ENCODE measurements around the gene COX7A2. TPM values are rescaled to one million over a fixed set of nuclear protein-coding genes. Genes with fewer than 3 reads are reported as not detected.

The COX7A2 gene
- total and polyA plus RNA-seq, 10 of the 15 experiments (the other 5 are each of a cell fraction or from before 2014, with no cell fraction given) = 199 to 1,834 (median 576) TPM

- FAIRE-seq = no peak
- H4K20me1 ChIP-seq (ENCODE audit: control insufficient read depth, insufficient read depth) = no peaks in the 10 kb centered on the region
- DNase-seq (ENCODE audit: low read depth, low spot score) = no peak
- ChIA-PET SMC1A (ENCODE audit: uncharacterized antibody, unreplicated experiment) (interaction anchor here (1.2 kb wide), 1 partner anchor 11 kb away, joined by 8 read pairs; no protein-coding TSS in a partner anchor), POLR2A (no interaction called here), RAD21 (ENCODE audit: unreplicated experiment) (interaction anchor here (1.5 kb wide), 1 partner anchor 10 kb away, joined by 4 read pairs; no protein-coding TSS in a partner anchor), CTCF (interaction anchor here (0.6 to 2.6 kb wide), 5 partner anchors 9 to 1480 kb away, joined by 3 to 37 read pairs (median 7); no protein-coding TSS in a partner anchor)
- H2AFZ ChIP-seq (ENCODE audit: control insufficient read depth, low read depth, low read length) = no peak overlapping the region
- H3K27me3 ChIP-seq (replicated peaks in 1 of 2; ENCODE audit: control insufficient read depth in 2 of 2, insufficient read depth in 2 of 2, low read length in 1 of 2) = no peaks in the 10 kb centered on the region; a peak in 1 of 4 replicates
- WGBS (ENCODE audit: insufficient coverage, insufficient replicate concordance, low lambda C conversion rate, missing lambda C conversion rate) = 0% methylated on average over 3 of the region's 3 CpGs
- no peaks in the 10 kb centered on the region for H3K9me3 ChIP-seq (replicated peaks; ENCODE audit: control insufficient read depth, insufficient read depth, low read length)
- no peaks in the 10 kb centered on the region for H3K79me2 ChIP-seq (ENCODE audit: control insufficient read depth, insufficient read depth, low read length)
- no TSS peak for BruUV-seq (replicated peaks)
- H3K9ac ChIP-seq (ENCODE audit: control insufficient read depth, insufficient read depth, low read length) = no peak overlapping the region
- no peak overlapping the region for H3K4me3 ChIP-seq
- in situ Hi-C loops (cut with MboI) (loop anchor here (10.0 kb wide), 3 partner anchors 1234 to 1544 kb away; no protein-coding TSS in a partner anchor), intact Hi-C loops (cut with micrococcal nuclease; ENCODE audit: unreplicated experiment) (no loop called here)
- H3K4me1 ChIP-seq (ENCODE audit: control insufficient read depth, insufficient read depth, low read length) = no peaks in the 10 kb centered on the region
- H3K36me3 ChIP-seq (ENCODE audit: control insufficient read depth in 2 of 2, insufficient read depth in 2 of 2, low read length in 1 of 2) = no peaks in the 10 kb centered on the region
- H3K27ac ChIP-seq (ENCODE audit: control insufficient read depth, insufficient read depth) = no peak overlapping the region
- H3K4me2 ChIP-seq (ENCODE audit: control insufficient read depth, insufficient read depth) = no peak overlapping the region
- ATAC-seq = no peak
- no peak for TF ChIP-seq SMC3 (IDR thresholded peaks at IDR 0.05; ENCODE audit: borderline replicate concordance, low read length)
- TF ChIP-seq MXI1 (IDR thresholded peaks at IDR 0.05; ENCODE audit: low read depth, low read length) = no peak
- no peak for TF ChIP-seq FOS (IDR thresholded peaks at IDR 0.05; ENCODE audit: borderline replicate concordance, extremely low read depth, insufficient read length)
- no peak for TF ChIP-seq RUNX3 (IDR thresholded peaks at IDR 0.05; ENCODE audit: low read length)
- TF ChIP-seq, protein P1, sequence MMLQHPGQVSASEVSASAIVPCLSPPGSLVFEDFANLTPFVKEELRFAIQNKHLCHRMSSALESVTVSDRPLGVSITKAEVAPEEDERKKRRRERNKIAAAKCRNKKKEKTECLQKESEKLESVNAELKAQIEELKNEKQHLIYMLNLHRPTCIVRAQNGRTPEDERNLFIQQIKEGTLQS (IDR thresholded peaks at IDR 0.05; ENCODE audit: borderline replicate concordance, extremely low read depth, low read depth, low read length) = no peak
- TF ChIP-seq PKNOX1 (IDR thresholded peaks at IDR 0.05) = no peak
- TF ChIP-seq, protein P2, sequence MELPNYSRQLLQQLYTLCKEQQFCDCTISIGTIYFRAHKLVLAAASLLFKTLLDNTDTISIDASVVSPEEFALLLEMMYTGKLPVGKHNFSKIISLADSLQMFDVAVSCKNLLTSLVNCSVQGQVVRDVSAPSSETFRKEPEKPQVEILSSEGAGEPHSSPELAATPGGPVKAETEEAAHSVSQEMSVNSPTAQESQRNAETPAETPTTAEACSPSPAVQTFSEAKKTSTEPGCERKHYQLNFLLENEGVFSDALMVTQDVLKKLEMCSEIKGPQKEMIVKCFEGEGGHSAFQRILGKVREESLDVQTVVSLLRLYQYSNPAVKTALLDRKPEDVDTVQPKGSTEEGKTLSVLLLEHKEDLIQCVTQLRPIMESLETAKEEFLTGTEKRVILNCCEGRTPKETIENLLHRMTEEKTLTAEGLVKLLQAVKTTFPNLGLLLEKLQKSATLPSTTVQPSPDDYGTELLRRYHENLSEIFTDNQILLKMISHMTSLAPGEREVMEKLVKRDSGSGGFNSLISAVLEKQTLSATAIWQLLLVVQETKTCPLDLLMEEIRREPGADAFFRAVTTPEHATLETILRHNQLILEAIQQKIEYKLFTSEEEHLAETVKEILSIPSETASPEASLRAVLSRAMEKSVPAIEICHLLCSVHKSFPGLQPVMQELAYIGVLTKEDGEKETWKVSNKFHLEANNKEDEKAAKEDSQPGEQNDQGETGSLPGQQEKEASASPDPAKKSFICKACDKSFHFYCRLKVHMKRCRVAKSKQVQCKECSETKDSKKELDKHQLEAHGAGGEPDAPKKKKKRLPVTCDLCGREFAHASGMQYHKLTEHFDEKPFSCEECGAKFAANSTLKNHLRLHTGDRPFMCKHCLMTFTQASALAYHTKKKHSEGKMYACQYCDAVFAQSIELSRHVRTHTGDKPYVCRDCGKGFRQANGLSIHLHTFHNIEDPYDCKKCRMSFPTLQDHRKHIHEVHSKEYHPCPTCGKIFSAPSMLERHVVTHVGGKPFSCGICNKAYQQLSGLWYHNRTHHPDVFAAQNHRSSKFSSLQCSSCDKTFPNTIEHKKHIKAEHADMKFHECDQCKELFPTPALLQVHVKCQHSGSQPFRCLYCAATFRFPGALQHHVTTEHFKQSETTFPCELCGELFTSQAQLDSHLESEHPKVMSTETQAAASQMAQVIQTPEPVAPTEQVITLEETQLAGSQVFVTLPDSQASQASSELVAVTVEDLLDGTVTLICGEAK (IDR thresholded peaks at IDR 0.05; ENCODE audit: borderline replicate concordance) = no peak
- no peak for TF ChIP-seq HDAC6 (IDR thresholded peaks at IDR 0.05; ENCODE audit: unreplicated experiment)
- TF ChIP-seq ESRRA (IDR thresholded peaks at IDR 0.05; ENCODE audit: low read length) = no peak
- no peak for TF ChIP-seq RBBP5 (conservative IDR thresholded peaks at IDR 0.05)
- no peak for TF ChIP-seq MAX (IDR thresholded peaks at IDR 0.05; ENCODE audit: low read depth, low read length)
- no peak for TF ChIP-seq NFIC (IDR thresholded peaks at IDR 0.05; ENCODE audit: low read depth, low read length)
- TF ChIP-seq, protein P3, sequence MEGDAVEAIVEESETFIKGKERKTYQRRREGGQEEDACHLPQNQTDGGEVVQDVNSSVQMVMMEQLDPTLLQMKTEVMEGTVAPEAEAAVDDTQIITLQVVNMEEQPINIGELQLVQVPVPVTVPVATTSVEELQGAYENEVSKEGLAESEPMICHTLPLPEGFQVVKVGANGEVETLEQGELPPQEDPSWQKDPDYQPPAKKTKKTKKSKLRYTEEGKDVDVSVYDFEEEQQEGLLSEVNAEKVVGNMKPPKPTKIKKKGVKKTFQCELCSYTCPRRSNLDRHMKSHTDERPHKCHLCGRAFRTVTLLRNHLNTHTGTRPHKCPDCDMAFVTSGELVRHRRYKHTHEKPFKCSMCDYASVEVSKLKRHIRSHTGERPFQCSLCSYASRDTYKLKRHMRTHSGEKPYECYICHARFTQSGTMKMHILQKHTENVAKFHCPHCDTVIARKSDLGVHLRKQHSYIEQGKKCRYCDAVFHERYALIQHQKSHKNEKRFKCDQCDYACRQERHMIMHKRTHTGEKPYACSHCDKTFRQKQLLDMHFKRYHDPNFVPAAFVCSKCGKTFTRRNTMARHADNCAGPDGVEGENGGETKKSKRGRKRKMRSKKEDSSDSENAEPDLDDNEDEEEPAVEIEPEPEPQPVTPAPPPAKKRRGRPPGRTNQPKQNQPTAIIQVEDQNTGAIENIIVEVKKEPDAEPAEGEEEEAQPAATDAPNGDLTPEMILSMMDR (IDR thresholded peaks at IDR 0.05 in 2 of 3, conservative IDR thresholded peaks at IDR 0.05 in 1 of 3; ENCODE audit: control insufficient read depth in 2 of 3, extremely low read depth in 1 of 3, insufficient read depth in 1 of 3, low read depth in 3 of 3, low read length in 3 of 3) = no peak
- TF ChIP-seq SIX5 (IDR thresholded peaks at IDR 0.05; ENCODE audit: low read depth, low read length, severe bottlenecking) = no peak
- TF ChIP-seq MYB (IDR thresholded peaks at IDR 0.05; ENCODE audit: borderline replicate concordance, low read depth, low read length) = no peak
Measured at GRCh38 chr6:75219263-75219662, 24.3 kb downstream of the COX7A2 start.

All from GM12878 (cell line).